ENCODE results near the gene CCDC175.

DNA sequence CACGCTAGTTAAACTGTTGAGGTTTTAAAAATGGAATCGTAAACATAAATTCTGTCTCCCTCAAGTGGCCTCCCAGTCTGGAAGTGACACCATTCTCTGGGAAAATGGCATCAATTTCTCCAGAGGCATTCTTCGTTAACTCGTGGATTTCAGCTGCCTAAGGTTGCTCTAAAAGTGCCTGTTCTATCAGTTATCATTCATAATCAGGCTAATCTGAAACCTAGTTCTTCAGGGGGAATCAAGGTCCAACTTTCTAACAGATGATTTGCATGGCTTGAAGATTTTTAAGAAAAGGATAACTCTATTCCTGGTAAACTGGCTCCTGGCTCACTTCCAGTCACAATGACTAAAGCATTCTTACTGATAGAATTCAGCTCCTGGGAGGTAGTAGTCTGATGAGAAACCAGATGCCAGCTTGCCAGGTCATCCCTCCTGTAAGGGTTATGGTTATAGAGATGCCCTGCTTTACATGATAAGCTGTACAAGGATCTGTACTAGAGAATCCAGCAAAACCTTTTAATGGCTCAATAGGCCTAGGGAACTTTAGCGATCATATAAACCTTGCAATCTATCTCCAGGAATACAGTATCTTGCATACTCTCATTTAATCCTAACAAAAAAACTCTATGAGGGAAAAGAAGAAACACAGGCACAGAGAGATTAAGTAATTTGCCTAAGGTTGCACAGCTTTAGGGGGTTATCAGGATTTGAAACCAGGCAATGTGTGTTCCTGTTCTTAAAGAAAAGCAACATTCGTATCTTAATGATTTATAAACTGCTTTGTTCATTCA, 93.9 kb downstream of the CCDC175 start:
- TF ChIP-seq, protein P1, sequence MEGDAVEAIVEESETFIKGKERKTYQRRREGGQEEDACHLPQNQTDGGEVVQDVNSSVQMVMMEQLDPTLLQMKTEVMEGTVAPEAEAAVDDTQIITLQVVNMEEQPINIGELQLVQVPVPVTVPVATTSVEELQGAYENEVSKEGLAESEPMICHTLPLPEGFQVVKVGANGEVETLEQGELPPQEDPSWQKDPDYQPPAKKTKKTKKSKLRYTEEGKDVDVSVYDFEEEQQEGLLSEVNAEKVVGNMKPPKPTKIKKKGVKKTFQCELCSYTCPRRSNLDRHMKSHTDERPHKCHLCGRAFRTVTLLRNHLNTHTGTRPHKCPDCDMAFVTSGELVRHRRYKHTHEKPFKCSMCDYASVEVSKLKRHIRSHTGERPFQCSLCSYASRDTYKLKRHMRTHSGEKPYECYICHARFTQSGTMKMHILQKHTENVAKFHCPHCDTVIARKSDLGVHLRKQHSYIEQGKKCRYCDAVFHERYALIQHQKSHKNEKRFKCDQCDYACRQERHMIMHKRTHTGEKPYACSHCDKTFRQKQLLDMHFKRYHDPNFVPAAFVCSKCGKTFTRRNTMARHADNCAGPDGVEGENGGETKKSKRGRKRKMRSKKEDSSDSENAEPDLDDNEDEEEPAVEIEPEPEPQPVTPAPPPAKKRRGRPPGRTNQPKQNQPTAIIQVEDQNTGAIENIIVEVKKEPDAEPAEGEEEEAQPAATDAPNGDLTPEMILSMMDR (IDR thresholded peaks at IDR 0.05; ENCODE audit: poor library complexity), result no peak
- TF ChIP-seq EZH2 (IDR thresholded peaks at IDR 0.05; ENCODE audit: borderline replicate concordance), result no peak

All from hepatocyte (in vitro differentiated cells).